Mesenchymal stem cell (in vitro differentiated cells and primary cell): Measurements from ENCODE around the gene CASS4.
A peak's percentile ranks its signal among the peaks of the same experiment; 100 is the strongest.

Experiments used
- DNase-seq: peaks from one replicate; pipeline ENCODE4 v3.0.0-alpha.2; 2013
- H2AFZ ChIP-seq: one replicate; pipeline ENCODE4 v1.6.1; 2013; ENCODE audit warnings: low read depth, mild to moderate bottlenecking, control low read depth, inconsistent platforms, low read length, moderate library complexity
- H2AK5ac ChIP-seq: 2 replicates; pipeline ENCODE4 v1.6.1; 2013; ENCODE audit warnings: low read length, moderate library complexity, mild to moderate bottlenecking, inconsistent platforms; ENCODE audit not compliant: severe bottlenecking
- H2BK120ac ChIP-seq: one replicate; pipeline ENCODE4 v1.6.1; 2013; ENCODE audit warnings: low read depth, mild to moderate bottlenecking, inconsistent platforms, low read length, moderate library complexity
- H2BK12ac ChIP-seq, 2 experiments: one replicate each; pipeline ENCODE4 v1.6.1; 2013; ENCODE audit warnings: inconsistent platforms in 2 of 2, low read length in 2 of 2, mild to moderate bottlenecking in 2 of 2, moderate library complexity in 2 of 2, control low read depth in 1 of 2
- H2BK15ac ChIP-seq: one replicate; pipeline ENCODE4 v1.6.1; 2013; ENCODE audit warnings: mild to moderate bottlenecking, low read depth, inconsistent platforms; ENCODE audit not compliant: poor library complexity, severe bottlenecking
- H2BK5ac ChIP-seq: 2 replicates; pipeline ENCODE4 v1.6.1; 2013; ENCODE audit warnings: low read depth, mild to moderate bottlenecking, low read length, control low read depth, inconsistent platforms; ENCODE audit not compliant: poor library complexity, severe bottlenecking
- H3K14ac ChIP-seq, 2 experiments: one replicate each; pipeline ENCODE4 v1.6.1; 2013; ENCODE audit warnings: inconsistent platforms in 2 of 2, low read length in 2 of 2, control low read depth in 1 of 2, mild to moderate bottlenecking in 1 of 2, moderate library complexity in 1 of 2
- H3K18ac ChIP-seq, 2 experiments: one replicate each; pipeline ENCODE4 v1.6.1; 2013; ENCODE audit warnings: inconsistent platforms in 2 of 2, low read length in 2 of 2, control low read depth in 1 of 2, low read depth in 1 of 2, mild to moderate bottlenecking in 1 of 2
- H3K23ac ChIP-seq, 2 experiments: one replicate each; pipeline ENCODE4 v1.6.1; 2013; ENCODE audit warnings: inconsistent platforms in 2 of 2, low read length in 2 of 2, mild to moderate bottlenecking in 2 of 2, moderate library complexity in 2 of 2, control low read depth in 1 of 2
- H3K27ac ChIP-seq: 2 replicates; pipeline ENCODE4 v1.5.1; 2013; ENCODE audit warnings: mild to moderate bottlenecking, moderate library complexity, low read length, control low read depth, inconsistent platforms; ENCODE audit not compliant: poor library complexity, severe bottlenecking
- H3K27me3 ChIP-seq, 2 experiments: 2 replicates each; pipeline versions ENCODE4 v1.6.1 to v1.7.0; 2013; ENCODE audit warnings: low read length in 2 of 2, mild to moderate bottlenecking in 2 of 2, moderate library complexity in 2 of 2, control low read depth in 1 of 2, inconsistent platforms in 1 of 2; ENCODE audit not compliant: control insufficient read depth in 1 of 2, insufficient read depth in 1 of 2
- H3K36me3 ChIP-seq, 2 experiments: 2 replicates each; pipeline versions ENCODE4 v1.6.1 to v1.7.0; 2013; ENCODE audit warnings: low read length in 2 of 2, control low read depth in 1 of 2, inconsistent platforms in 1 of 2, low read depth in 1 of 2, mild to moderate bottlenecking in 1 of 2; ENCODE audit not compliant: insufficient read depth in 2 of 2, control insufficient read depth in 1 of 2
- H3K4ac ChIP-seq, 2 experiments: one replicate each; pipeline ENCODE4 v1.6.1; 2013; ENCODE audit warnings: inconsistent platforms in 2 of 2, low read length in 2 of 2, mild to moderate bottlenecking in 2 of 2, moderate library complexity in 2 of 2, control low read depth in 1 of 2, low read depth in 1 of 2
- H3K4me1 ChIP-seq: 2 replicates; pipeline ENCODE4 v1.6.1; 2013; ENCODE audit warnings: low read depth, low read length, control low read depth; ENCODE audit not compliant: control insufficient read depth, insufficient read depth
- H3K4me2 ChIP-seq: 2 replicates; pipeline ENCODE4 v1.6.1; 2013; ENCODE audit warnings: low read length, mild to moderate bottlenecking, inconsistent platforms; ENCODE audit not compliant: poor library complexity, severe bottlenecking
- H3K4me3 ChIP-seq, 2 experiments: 2 replicates each; pipeline versions ENCODE4 v1.5.1 to v1.7.0; 2013; ENCODE audit warnings: low read length in 2 of 2, mild to moderate bottlenecking in 2 of 2, control low read depth in 1 of 2, low read depth in 1 of 2; ENCODE audit not compliant: insufficient read depth in 1 of 2
- H3K79me1 ChIP-seq: replicated peaks from 2 replicates; pipeline ENCODE4 v1.6.1; 2013; ENCODE audit warnings: mild to moderate bottlenecking, control low read depth, low read length, inconsistent platforms; ENCODE audit not compliant: poor library complexity, severe bottlenecking
- H3K9ac ChIP-seq: 2 replicates; pipeline ENCODE4 v1.7.0; 2013; ENCODE audit warnings: mild to moderate bottlenecking, low read length, moderate library complexity
- H3K9me3 ChIP-seq: 2 replicates; pipeline ENCODE4 v1.7.0; 2013; ENCODE audit warnings: mild to moderate bottlenecking, low read length; ENCODE audit not compliant: control insufficient read depth
- H4K8ac ChIP-seq: one replicate; pipeline ENCODE4 v1.6.1; 2013; ENCODE audit warnings: inconsistent platforms, mild to moderate bottlenecking, low read length, moderate library complexity
- H4K91ac ChIP-seq: one replicate; pipeline ENCODE4 v1.6.1; 2013; ENCODE audit warnings: mild to moderate bottlenecking, low read length, inconsistent platforms
- WGBS: methylation state at CpG from one replicate; pipeline ENCODE4 v1.1.7; 2013; ENCODE audit warnings: mixed read lengths; 5-methylcytosine and 5-hydroxymethylcytosine counted together

The CASS4 gene

GRCh38 chr20:56433221-56433879 is 21.3 kb downstream of the CASS4 start:
- Histone ChIP-seq H2BK12ac (peak overlapping the region in 1 of 2 experiments; percentile 35), H3K79me1 (no peaks in the 10 kb centered on the region), H3K4me2 (no peak overlapping the region), H2BK5ac (no peak overlapping the region), H2AK5ac (no peak overlapping the region), H3K18ac (no peak overlapping the region), H4K91ac (no peak overlapping the region), H3K4me1 (peaks cover 9% of the 10 kb centered on the region), H3K23ac (no peak overlapping the region), H3K4me3 (no peak overlapping the region), H2AFZ (no peak overlapping the region), H2BK120ac (no peak overlapping the region), H3K9ac (peak overlapping the region; percentile 60), H3K36me3 (no peaks in the 10 kb centered on the region), H2BK15ac (no peak overlapping the region), H3K4ac (no peak overlapping the region), H4K8ac (peak overlapping the region; percentile 39), H3K9me3 (no peaks in the 10 kb centered on the region), H3K27ac (no peak overlapping the region), H3K14ac (no peak overlapping the region), H3K27me3 (peaks cover 0 to 5% of the 10 kb centered on the region in 2 experiments)
- WGBS: 66% methylated on average over 3 of the region's 3 CpGs
- DNase-seq: no peak

DNA sequence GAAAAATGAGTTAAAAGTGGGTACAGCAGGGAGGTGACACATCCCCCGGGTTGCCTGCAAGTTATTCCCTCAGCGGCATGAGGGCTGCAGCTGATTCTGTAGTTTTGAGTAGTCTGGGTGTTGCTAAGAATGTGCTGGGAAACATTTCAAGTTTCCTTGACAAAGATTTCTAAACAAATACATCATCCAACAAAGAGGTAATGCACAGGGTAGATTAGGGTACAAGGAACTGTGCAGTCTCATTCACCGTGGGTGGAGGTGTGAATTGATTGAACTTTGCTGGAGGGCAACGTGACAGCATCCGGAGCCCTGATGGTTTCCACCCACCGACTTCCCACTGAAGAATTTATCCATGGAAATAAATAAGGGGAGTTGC is 21.8 kb downstream of the CASS4 start:
- H3K27me3 ChIP-seq: peaks cover 0 to 5% of the 10 kb centered on the region in 2 experiments
- WGBS: 20% methylated on average over 1 of the region's 6 CpGs
- no peak overlapping the region for H3K23ac ChIP-seq

GRCh38 chr20:56437196-56437960 is 25.3 kb downstream of the CASS4 start:
- Histone ChIP-seq H2BK120ac (no peak overlapping the region), H4K8ac (no peak overlapping the region), H3K36me3 (no peaks in the 10 kb centered on the region), H3K9ac (no peak overlapping the region), H3K4ac (no peak overlapping the region), H3K27ac (no peak overlapping the region), H3K4me3 (no peak overlapping the region), H2BK5ac (no peak overlapping the region), H4K91ac (peak overlapping the region; percentile 77), H2AK5ac (no peak overlapping the region), H3K4me1 (peaks cover 6% of the 10 kb centered on the region), H3K79me1 (no peaks in the 10 kb centered on the region), H3K27me3 (peaks cover 0 to 4% of the 10 kb centered on the region in 2 experiments), H2BK12ac (peak overlapping the region; percentile 38 to 56), H3K9me3 (no peaks in the 10 kb centered on the region), H3K18ac (peak overlapping the region in 1 of 2 experiments; percentile 30), H2AFZ (no peak overlapping the region), H3K23ac (no peak overlapping the region), H2BK15ac (no peak overlapping the region), H3K4me2 (no peak overlapping the region), H3K14ac (no peak overlapping the region)
- DNase-seq: no peak
- WGBS: 90% methylated on average over 17 of the region's 20 CpGs

More for the DNA sequence above, 21.8 kb downstream of the CASS4 start:
- Histone ChIP-seq H3K4me3 (no peak overlapping the region), H3K14ac (no peak overlapping the region), H2AK5ac (no peak overlapping the region), H4K91ac (no peak overlapping the region), H2BK5ac (no peak overlapping the region), H3K36me3 (no peaks in the 10 kb centered on the region), H3K4me2 (no peak overlapping the region), H3K9me3 (no peaks in the 10 kb centered on the region), H2BK120ac (no peak overlapping the region), H3K79me1 (no peaks in the 10 kb centered on the region), H3K9ac (peak overlapping the region; percentile 60), H3K18ac (no peak overlapping the region), H3K27ac (no peak overlapping the region), H2BK15ac (no peak overlapping the region), H3K4ac (no peak overlapping the region), H2AFZ (no peak overlapping the region), H3K4me1 (peaks cover 8% of the 10 kb centered on the region), H2BK12ac (no peak overlapping the region), H4K8ac (no peak overlapping the region)
- peak; percentile 48 for DNase-seq

- H2BK5ac ChIP-seq: no peak overlapping the region
- H3K4me1 ChIP-seq: peaks cover 6% of the 10 kb centered on the region
- H3K27ac ChIP-seq: no peak overlapping the region
- no peaks in the 10 kb centered on the region for H3K79me1 ChIP-seq
- no peak for DNase-seq
- H2BK120ac ChIP-seq: no peak overlapping the region
- H3K9ac ChIP-seq: no peak overlapping the region
- no peak overlapping the region for H3K18ac ChIP-seq
- H3K4me3 ChIP-seq: no peak overlapping the region
- no peaks in the 10 kb centered on the region for H3K27me3 ChIP-seq
- no peak overlapping the region for H4K8ac ChIP-seq
- H3K36me3 ChIP-seq: no peaks in the 10 kb centered on the region
- H3K4ac ChIP-seq: no peak overlapping the region
- no peak overlapping the region for H2AK5ac ChIP-seq
- H3K23ac ChIP-seq: no peak overlapping the region
- H2BK15ac ChIP-seq: no peak overlapping the region
- no peak overlapping the region for H3K14ac ChIP-seq
- no peaks in the 10 kb centered on the region for H3K9me3 ChIP-seq
- no peak overlapping the region for H2AFZ ChIP-seq
- 96% methylated on average over 4 of the region's 4 CpGs for whole genome bisulfite sequencing
- no peak overlapping the region for H4K91ac ChIP-seq
- no peak overlapping the region for H2BK12ac ChIP-seq
- H3K4me2 ChIP-seq: no peak overlapping the region
These were observed 26.2 kb downstream of the CASS4 start for GRCh38 chr20:56438284-56438683.
